ENCODE data around the gene PLA2G4C. TPM values are rescaled to one million over a fixed set of nuclear protein-coding genes. Genes with fewer than 3 reads are reported as not detected.
"Not testable (repeated sequence)": the region's sequence is repeated elsewhere in the genome, so short reads cannot be mapped to it uniquely, and the experiment has no call there.

Gene PLA2G4C
- total RNA-seq, 2 donors from 2014 or later: 23.2 to 40.0 TPM

DNA sequence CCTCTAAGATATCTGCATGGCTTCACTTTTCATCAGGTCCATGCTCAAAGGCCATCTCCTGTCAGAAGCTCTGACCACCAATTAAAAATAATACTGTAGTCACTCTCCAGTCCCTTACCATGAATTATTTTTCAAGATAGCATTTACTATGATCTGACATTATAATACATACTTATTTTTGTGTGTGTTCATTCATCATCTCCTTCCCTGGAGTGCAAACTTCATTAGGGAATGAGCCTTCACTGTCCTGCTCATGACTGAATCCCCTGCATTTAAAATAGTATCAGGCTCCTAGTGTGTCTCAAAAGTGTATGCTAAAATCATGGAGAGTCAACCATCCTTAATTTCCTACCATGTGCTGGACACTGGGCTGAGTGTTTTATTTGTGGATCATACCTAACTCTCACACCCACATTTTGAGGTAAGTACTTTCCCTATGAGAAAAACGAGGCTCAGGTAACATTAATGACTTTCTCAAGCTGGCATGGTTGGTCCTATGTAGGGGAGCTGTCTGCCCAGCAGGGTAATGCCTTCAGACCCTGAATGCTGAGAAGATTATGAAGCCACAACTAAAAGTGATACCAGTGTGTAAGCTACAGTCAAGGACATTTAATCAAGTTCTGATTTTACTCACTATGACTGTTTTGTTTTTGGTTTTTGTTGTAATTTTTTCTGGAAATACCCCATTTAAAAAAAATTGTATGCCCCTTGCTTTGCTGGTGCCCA lies 16.3 kb downstream of the PLA2G4C start:
- Histone ChIP-seq H3K27me3 (no peaks in the 10 kb centered on the region), H3K9me3 (peaks cover 0 to 10% of the 10 kb centered on the region in 2 donors), H3K27ac (no peak overlapping the region), H3K36me3 (peaks cover 38% of the 10 kb centered on the region), H3K4me3 (no peak overlapping the region), H3K4me1 (no peaks in the 10 kb centered on the region)
- DNase-seq (ENCODE audit: low spot score): no peak
- TF ChIP-seq, protein P1, sequence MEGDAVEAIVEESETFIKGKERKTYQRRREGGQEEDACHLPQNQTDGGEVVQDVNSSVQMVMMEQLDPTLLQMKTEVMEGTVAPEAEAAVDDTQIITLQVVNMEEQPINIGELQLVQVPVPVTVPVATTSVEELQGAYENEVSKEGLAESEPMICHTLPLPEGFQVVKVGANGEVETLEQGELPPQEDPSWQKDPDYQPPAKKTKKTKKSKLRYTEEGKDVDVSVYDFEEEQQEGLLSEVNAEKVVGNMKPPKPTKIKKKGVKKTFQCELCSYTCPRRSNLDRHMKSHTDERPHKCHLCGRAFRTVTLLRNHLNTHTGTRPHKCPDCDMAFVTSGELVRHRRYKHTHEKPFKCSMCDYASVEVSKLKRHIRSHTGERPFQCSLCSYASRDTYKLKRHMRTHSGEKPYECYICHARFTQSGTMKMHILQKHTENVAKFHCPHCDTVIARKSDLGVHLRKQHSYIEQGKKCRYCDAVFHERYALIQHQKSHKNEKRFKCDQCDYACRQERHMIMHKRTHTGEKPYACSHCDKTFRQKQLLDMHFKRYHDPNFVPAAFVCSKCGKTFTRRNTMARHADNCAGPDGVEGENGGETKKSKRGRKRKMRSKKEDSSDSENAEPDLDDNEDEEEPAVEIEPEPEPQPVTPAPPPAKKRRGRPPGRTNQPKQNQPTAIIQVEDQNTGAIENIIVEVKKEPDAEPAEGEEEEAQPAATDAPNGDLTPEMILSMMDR (IDR thresholded peaks at IDR 0.05): no peak

DNA sequence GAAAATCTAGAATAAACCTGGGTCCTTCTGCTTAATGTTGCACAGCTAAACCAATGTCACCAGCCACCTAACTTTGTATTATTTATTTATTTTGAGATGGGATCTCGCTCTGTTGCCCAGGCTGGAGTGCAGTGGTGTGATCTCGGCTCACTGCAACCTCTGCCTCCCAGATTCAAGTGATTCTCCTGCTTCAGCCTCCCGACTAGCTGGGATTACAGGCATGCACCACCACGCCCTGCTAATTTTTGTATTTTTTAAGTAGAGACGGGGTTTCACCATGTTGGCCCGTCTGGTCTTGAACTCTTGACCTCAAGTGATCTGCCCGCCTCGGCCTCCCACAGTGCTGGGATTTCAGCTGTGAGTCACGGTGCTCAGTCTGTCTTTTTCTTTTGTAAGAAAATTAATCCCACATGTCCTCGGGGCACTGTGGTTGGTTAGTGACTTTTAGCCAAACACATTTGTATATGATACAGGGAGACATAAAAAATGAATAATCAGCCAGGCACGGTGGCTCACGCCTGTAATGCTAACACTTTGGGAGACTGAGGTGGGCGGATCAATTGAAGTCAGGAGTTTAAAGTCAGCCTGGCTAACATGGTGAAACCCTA lies 19.4 kb downstream of the PLA2G4C start:
- peaks cover 0 to 10% of the 10 kb centered on the region in 2 donors for H3K9me3 ChIP-seq
- H3K27me3 ChIP-seq; H3K4me1 ChIP-seq; DNase-seq (ENCODE audit: low spot score); H3K27ac ChIP-seq; H3K4me3 ChIP-seq: not testable (repeated sequence)
- peaks cover 22% of the 10 kb centered on the region for H3K36me3 ChIP-seq

DNA sequence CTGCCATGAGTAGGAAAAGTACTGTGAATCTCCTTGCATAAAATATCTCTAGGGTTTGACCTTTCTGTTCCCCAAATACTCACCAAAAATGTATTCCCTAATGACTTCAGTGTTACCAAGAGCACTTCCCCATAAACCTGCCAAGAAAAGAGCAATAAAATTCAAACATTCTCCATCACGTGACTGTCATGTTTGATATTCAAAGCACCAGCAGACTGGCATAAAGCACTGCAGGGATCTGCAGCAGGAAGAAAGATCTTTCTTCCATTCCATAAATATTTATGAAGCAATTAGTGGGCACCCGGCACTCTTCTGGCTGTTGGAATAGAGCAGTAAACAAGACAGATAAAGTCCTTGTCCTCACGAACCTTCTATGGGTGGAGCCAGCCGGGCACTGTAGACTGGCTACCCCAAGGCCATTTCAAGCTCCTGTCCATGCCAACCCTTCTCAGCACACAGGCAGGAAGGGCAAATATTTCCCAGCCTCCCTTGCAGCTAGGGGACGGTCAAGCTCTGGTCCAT lies 20.3 kb downstream of the PLA2G4C start:
- Histone ChIP-seq H3K27me3 (no peaks in the 10 kb centered on the region), H3K9me3 (peaks cover 0 to 10% of the 10 kb centered on the region in 2 donors), H3K27ac (no peak overlapping the region), H3K36me3 (peaks cover 20% of the 10 kb centered on the region), H3K4me1 (no peaks in the 10 kb centered on the region), H3K4me3 (no peak overlapping the region)
- TF ChIP-seq, protein P1 (IDR thresholded peaks at IDR 0.05): no peak
- no peak for DNase-seq (ENCODE audit: low spot score)

DNA sequence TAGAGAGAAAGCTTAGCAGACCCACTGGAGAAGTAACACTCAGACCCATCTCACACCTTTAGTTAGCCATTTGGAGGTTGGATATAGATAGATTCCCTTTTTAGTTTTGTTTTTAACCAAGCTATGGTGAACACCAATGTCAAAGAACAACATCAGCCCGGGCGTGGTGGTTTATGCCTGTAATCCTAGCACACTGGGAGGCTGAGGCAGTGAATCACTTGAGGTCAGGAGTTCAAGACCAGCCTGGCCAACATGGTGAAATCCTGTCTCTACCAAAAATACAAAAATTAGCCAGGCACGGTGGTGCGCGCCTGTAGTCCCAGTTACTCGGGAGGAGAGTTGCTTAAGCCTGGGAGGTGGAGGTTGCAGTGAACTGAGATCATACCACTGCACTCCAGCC lies 21.6 kb downstream of the PLA2G4C start:
- H3K9me3 ChIP-seq; H3K27me3 ChIP-seq; H3K36me3 ChIP-seq; H3K27ac ChIP-seq; DNase-seq (ENCODE audit: low spot score); H3K4me3 ChIP-seq; H3K4me1 ChIP-seq: not testable (repeated sequence)

DNA sequence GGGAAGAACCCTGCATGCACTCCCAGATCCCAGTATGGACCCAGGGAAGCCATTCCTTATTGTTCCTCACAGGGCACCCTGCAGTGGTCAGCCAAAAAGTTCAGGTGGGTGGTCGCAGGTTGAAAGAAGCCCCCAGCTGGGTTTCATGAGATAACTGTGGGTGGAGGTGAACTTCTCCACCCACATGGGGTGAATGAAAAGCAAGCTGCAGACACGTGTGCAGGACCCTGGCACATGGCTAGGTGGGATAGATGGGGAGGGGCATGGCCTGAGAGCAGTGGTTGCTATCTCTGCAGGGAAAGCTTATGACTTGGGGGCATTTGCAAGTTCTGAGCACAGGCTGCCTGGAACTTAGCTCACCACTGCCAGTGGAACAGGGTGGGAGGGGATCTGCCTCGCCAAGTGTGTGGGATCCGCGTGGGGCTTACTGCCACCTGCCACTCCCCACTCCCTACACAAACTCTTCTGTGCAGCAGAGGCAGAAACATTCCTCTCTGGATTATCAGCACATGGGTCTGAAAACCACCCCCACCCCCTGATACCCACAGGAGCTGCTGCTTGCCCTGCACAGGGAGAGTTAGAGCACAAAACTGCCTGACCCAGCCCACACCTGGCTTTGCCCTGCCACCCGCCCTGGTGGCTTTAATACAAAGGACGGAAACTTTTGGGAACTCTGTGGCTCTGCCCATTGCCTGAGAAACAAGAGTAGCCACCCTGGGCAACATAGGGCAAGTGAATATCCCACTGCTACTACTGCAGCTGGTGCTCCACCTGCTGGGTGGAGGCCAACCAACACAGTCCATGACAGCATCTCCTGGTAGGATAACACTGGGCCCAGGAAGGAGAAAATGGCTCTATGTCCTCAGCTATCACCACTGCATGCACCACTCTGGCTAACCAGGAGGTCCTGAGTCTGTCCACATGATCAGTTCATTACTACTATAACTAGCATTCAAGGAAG lies 24.4 kb downstream of the PLA2G4C start:
- Histone ChIP-seq H3K4me1 (no peaks in the 10 kb centered on the region), H3K4me3 (no peak overlapping the region), H3K27ac (no peak overlapping the region), H3K36me3 (no peaks in the 10 kb centered on the region), H3K27me3 (no peaks in the 10 kb centered on the region), H3K9me3 (no peaks in the 10 kb centered on the region)
- TF ChIP-seq, protein P1 (IDR thresholded peaks at IDR 0.05): no peak
- DNase-seq (ENCODE audit: low spot score): no peak

DNA sequence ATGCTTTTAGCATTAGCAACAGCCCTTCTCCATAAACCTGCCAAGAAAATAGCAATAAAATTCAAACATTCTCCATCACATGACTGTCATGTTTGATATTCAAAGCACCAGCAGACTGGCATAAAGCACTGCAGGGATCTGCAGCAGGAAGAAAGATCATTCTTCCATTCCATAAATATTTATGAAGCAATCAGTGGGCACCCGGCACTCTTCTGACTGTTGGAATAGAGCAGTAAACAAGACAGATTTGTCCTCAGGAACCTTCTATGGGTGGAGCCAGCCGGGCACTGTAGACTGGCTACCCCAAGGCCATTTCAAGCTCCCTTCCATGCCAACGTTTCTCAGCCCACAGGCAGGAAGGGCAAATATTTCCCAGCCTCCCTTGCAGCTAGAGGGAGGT lies 25.5 kb downstream of the PLA2G4C start:
- no peaks in the 10 kb centered on the region for H3K4me1 ChIP-seq
- no peak overlapping the region for H3K27ac ChIP-seq
- DNase-seq (ENCODE audit: low spot score): no peak
- no peaks in the 10 kb centered on the region for H3K36me3 ChIP-seq
- H3K9me3 ChIP-seq: no peaks in the 10 kb centered on the region
- no peak overlapping the region for H3K4me3 ChIP-seq
- TF ChIP-seq, protein P1 (IDR thresholded peaks at IDR 0.05): no peak
- H3K27me3 ChIP-seq: no peaks in the 10 kb centered on the region

Measured in right atrium auricular region (tissue), 2 donors.